ENCODE results near the gene LHX4. TPM values are rescaled to one million over a fixed set of nuclear protein-coding genes. Genes with fewer than 3 reads are reported as not detected.
"Not testable (repeated sequence)": the region's sequence is repeated elsewhere in the genome, so short reads cannot be mapped to it uniquely, and the experiment has no call there.

Gene LHX4
- total RNA-seq, 1 donor from 2014 or later = under 0.01 TPM

DNA sequence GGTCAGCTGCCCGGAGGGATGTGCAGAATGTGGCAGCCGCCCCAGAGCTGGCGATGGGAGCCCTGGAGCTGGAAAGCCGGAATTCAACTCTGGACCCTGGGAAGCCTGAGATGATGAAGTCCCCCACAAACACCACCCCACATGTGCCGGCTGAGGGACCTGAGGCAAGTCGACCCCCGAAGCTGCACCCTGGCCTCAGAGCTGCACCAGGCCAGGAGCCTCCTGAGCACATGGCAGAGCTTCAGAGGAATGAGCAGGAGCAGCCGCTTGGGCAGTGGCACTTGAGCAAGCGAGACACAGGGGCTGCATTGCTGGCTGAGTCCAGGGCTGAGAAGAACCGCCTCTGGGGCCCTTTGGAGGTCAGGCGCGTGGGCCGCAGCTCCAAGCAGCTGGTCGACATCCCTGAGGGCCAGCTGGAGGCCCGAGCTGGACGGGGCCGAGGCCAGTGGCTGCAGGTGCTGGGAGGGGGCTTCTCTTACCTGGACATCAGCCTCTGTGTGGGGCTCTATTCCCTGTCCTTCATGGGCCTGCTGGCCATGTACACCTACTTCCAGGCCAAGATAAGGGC lies 33.5 kb upstream of the LHX4 start:
- no peak for DNase-seq (ENCODE audit: low read depth, low spot score)

DNA sequence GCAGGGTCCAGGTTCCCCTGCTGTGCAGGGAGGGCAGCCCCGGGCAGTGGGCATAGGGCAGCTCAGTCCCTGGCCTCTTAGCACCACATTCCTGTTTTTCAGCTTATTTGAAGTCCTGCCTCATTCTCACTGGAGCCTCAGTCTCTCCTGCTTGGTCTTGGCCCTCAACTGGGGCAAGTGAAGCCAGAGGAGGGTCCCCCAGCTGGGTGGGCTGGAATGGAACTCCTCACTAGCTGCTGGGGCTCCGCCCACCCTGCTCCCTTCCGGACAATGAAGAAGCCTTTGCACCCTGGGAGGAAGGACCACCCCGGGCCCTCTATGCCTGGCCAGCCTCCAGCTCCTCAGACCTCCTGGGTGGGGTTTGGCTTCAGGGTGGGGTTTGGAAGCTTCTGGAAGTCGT lies 32.8 kb upstream of the LHX4 start:
- DNase-seq (ENCODE audit: low read depth, low spot score) = no peak

DNA sequence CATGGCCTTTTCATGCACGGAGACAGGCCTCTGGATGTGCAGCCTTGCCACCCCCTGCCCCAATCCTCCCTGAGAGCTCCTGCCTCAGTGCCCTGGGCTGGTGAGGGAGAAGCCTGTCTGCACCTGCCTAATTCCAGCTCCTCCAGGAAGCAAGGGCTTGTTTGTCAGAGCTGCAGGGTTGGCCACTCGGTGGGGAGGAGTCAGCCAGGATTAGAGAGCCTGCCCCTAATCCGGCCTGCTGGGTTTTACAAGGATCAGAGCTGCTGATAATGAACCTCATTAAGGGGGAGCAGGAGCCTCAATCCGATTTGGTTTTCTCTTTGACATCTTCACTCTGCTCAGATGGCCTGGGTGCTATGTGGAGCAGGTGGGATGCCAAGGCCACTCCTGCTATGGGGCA lies 31.9 kb upstream of the LHX4 start:
- no peak for DNase-seq (ENCODE audit: low read depth, low spot score)

DNA sequence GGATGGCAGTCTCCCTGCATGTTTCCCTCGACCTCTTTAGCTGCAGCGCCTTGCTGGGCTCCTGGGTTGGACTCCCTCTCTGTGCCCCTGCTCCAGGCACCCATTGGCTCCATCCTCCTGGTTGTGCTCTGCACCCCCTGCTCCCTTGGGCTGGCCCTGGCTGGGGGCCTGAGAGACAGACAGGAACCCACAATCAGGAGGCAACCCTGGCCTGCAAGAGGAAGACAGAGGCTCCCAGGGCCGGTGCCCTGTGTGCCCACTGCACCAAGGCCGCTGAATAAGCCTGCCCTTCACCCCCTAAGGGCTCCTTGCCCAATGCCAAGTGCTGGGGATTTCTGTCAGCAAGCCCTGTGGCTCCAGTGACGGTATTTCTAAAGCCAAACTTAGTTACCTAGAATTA lies 31.5 kb upstream of the LHX4 start:
- DNase-seq (ENCODE audit: low read depth, low spot score) = no peak

DNA sequence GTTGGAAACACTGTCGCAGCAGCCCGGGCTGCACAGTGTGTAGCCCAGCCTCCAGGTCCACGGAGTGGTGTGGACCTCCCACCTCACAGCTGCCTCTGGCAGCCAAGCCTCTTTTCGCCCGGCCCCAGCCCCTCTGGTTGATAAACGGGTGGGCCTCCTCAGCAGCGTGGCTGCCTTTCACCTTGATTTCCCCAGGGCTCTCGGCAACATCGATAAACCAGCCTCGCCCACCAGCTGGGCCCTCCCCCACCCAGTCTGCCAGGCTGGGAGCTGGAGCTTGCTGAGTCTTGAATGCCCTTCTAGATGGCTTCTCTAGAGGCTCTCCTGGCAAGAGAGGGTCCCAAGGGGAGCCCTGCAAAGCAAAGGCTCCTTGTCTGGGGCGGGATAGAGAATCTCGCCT lies 31.0 kb upstream of the LHX4 start:
- DNase-seq (ENCODE audit: low read depth, low spot score) = no peak

DNA sequence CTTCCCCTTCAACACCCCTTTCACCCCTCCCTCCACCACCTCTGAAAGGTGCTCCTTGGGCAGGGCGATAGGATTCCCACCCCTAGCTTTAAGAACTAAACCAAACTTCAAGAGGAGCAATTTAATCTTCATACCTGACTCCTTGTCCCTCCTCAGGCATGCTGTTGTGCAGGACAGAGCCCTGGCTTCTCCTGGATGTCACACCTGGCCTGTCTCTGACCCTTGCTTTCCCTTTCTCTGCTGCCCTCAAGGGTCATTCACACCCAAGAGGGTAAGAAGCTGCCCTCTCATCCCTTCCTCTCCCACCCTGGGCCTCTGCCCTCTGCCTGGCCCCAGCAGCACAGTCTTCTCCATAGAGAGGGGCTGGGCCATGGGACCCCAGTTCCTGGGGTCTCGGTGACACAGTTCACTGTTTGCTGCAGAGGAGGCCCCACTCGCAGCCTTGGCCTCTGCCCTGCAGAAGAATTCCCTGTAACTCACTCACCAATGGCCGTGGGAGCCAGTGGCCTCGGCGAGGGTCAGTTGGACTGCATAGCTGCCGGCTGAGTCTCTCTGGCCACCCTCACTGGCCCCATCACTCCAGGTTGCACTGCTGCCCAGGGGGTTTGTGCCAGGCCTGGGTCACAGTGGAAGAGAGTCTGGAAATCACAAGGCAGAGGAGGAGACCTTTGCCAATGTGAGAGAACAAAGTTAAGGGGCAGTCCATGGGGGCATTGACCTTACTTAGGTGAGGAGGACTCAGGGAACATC lies 28.4 kb upstream of the LHX4 start:
- DNase-seq (ENCODE audit: low read depth, low spot score) = no peak

DNA sequence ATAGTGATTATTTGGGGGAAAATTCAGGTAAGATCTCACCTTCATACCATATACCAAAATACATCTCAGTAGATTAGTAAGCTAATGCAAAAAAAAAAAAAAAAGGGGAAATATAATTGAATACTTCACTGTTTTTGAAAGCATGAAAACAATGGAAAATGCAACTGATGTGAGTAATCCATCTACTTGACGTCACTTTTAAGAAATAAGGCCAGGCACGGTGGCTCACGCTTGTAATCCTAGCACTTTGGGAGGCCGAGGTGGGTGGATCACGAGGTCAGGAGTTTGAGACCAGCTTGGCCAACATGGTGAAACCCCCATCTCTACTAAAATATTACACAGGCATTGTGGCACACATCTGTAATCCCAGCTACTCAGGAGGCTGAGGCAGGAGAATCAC lies 27.5 kb upstream of the LHX4 start:
- not testable (repeated sequence) for DNase-seq (ENCODE audit: low read depth, low spot score)

DNA sequence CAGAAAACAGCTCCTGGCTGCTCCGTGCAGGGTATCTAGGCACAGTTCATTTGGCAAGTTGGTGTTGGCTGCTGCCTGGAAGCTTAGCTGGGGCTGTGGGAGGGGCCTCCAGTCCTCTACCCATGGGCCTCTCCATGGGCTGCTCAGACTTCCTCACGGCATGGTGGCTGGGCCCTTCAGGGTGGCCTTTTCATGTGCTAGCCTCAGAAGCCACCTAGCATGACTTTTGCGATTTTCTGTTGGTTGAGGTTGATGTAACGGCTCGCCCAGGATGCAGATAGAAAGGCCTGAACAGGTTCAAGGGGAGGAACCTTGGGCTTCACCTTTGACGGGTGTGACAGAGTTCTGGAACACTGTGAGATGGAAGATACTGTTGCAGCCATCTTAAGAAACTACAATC lies 25.8 kb upstream of the LHX4 start:
- no peak for DNase-seq (ENCODE audit: low read depth, low spot score)

DNA sequence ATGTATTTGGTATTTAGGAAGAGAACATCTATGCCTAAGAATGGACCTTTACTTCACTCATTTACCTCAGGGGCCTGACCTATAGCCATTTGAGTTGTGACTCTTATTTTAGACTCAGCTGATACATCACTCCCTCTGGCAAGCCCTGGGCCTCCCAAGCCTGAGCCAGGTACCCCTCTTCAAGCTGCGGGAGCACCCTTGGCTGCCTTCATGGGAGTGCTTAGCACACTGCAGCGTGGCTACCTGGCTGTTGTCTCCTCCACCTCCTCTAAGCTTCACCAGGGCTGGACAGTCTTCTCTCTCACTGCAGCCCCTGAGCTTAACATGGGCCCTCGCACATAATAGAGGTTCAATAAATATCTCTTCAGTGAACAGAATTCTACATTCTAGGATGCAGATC lies 23.5 kb upstream of the LHX4 start:
- DNase-seq (ENCODE audit: low read depth, low spot score) = no peak

DNA sequence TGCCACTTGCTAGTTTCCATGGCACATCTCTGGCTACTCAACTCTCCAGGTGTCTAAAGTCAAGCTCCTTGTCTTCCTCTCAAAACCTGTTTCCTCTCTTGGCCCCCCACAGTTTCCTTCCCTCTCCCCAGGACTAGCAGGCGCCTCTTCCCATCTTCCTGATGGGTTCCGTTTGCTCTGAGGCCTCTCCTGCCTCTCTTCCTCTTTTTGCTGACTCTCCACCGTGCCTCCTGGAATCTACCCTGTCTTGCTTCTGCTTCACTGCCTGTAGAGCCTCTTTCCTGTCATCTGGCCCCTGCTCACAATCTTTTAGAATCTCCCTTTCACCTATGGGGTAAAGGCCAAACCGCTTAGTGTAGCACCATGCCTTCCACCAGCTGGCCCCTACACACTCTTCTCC lies 21.8 kb upstream of the LHX4 start:
- DNase-seq (ENCODE audit: low read depth, low spot score) = no peak

DNA sequence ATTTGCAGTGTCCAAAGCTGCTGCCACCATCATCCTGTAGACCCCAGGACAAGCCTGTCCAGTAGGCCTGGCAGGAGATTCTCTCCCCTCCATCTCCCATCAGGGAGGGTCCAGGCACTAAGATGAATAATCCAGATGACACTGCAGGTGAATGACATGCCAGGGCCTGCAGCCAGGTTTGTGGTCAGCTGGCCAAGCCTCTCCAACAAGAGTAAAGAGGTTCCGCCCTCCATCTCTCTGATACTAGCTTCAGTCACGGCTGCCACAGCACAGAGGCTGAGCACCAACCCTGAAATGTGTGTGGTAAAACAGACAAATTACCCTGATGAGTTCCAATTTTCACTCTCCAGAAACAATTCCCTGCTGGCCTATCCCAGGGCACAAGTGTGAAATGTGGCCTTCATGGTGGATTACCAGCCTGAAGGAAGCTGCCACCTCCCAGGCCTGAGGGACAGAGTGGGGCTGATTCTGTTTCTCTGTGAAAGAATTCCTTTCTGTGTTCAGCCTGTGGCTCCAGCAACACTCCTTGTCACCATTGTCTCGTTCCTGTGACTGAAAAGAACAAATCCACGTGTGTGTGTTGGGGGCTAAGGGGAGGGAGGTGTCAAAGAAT lies 19.9 kb upstream of the LHX4 start:
- no peak for DNase-seq (ENCODE audit: low read depth, low spot score)

DNA sequence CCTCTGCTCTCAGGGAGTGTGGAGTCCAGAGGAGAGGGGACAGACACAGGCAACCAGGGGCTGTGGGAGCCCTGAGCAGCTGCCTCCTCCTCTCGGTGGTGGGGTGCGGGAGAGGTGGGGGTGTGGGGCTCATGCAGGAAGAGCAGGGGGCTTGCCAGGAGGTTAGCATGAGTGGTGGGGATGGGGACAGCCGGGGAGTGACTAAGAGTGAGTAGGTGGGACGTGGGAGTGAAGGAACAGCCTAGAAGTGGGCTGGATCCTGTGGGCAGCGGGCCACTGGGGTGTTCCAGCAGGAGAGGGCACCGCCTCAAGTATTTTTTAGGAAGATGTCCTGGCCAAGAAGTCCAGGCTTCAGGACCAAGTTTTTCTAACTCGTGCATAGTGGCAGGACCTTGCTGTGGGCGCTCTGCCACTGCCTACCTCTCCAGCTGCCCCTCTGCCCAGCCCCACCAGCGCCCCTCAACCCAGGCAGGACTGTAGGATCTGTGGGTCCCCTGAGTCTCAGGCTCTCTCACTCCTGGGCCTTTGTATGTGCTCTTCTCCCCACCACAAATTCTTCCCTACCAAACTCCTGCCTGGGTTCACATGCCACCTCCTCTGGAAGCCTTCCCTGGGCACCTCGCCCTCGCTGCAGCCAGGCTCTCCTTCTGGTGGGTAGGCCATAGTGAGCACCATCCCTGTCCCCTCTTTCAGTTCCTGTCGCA lies 18.8 kb upstream of the LHX4 start:
- no peak for DNase-seq (ENCODE audit: low read depth, low spot score)

DNA sequence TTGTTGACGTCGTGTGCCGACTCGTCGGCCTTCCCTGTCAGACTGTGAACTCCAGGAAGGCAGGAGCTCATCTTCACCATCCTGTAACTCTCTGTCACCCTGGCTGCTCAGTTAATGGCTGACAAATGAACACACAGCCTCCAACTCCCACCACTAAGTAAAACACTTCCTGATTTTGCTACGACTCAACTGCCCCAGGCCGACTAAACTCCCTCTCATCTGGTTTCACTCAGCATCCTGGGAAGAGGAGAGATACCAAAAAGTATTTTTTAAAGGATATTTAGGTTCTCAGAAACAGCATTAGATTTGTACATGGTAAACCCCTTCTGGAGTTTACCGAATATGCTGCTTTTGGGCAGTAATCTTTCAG lies 18.2 kb upstream of the LHX4 start:
- DNase-seq (ENCODE audit: low read depth, low spot score) = no peak

DNA sequence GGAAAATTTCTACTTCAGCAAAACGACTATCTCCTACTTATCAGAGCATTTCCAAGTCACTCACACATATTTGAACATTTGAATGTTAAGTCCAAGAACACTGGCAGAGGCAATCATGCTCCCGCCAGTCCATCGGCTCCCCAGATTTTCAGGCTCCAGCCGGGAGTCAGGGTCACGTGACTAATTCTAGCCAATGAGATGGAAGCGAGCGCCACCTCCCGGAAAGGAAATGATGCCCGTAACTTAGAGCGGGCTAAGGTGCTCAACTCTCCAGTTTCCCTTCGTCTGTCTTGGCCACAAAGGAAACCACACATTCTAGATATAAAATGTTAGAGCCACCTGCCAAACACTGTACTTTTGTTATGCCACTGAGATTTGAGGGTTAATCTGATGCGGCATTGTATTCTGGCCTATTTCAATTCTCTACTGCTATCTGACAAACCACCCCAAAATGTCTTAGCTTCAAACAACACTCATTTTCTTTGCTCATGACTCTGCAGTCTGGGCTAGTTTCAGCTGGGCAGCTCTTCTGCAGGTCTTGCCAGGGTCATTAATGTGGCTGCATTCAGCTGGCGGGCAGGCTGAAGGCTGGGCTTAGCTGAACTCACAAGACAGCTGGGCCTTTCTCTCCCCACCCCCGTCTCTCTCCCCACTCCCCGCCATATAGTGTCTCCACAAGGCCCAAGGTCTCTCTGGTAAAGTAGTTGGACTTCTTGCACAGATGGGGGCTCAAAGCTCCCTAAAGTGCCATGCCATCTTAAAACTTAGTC lies 16.5 kb upstream of the LHX4 start:
- no peak for DNase-seq (ENCODE audit: low read depth, low spot score)

DNA sequence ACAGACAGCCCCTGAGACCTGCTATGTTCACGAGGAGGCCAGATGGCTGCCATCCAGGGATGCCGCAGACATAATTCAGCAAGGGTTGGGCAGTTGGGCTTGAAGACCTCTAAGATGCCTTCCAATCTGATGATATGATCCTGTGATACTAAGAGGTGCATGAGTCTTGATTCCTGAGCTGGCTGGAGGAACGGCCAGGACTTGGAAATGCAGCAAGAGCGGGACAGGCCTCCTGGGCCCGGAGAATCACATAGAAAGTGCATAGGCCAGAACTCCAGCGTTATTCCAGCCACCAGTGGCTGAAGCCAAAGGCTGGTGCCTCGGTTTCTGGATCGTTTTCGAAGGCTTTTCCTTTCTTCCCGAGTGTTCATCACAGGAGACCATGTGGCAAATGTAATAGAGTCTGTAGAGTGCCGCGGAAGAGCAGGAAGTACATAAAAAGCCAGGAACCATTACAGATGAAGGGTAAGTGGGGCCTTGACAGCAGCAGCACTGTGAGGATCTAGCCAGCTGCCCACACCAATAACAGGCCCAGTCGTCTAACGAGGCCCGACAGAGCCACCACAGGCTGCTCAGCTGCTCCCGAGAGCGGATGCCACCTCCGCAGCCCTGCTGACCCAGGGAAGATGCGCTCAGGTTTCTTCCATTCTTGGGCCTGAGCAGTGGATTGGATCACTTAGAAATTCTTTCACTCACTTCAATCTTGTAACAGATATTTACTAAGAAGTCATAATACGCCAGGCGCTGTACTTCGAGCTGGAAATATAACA lies 14.0 kb upstream of the LHX4 start:
- no peak for DNase-seq (ENCODE audit: low read depth, low spot score)

DNA sequence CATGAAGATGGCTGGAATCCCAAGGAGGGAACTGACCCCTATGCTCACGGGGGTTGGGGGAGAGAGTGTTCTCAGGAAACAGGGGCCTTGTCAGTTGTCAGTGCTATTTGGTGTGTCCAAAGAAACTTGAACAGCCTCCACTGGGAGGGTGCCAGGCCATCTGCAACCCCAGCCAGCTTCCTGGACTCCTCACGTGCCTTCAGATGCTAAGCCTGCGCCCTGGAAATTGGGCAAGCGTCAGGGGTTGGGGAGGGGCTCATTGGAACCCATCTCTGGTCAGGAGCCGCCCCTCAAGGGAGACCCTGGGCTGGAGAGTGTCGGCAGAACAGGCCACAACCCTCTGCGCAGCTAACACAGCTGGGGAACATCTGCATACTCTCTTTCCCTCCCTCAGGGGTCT lies 13.1 kb upstream of the LHX4 start:
- DNase-seq (ENCODE audit: low read depth, low spot score) = no peak

DNA sequence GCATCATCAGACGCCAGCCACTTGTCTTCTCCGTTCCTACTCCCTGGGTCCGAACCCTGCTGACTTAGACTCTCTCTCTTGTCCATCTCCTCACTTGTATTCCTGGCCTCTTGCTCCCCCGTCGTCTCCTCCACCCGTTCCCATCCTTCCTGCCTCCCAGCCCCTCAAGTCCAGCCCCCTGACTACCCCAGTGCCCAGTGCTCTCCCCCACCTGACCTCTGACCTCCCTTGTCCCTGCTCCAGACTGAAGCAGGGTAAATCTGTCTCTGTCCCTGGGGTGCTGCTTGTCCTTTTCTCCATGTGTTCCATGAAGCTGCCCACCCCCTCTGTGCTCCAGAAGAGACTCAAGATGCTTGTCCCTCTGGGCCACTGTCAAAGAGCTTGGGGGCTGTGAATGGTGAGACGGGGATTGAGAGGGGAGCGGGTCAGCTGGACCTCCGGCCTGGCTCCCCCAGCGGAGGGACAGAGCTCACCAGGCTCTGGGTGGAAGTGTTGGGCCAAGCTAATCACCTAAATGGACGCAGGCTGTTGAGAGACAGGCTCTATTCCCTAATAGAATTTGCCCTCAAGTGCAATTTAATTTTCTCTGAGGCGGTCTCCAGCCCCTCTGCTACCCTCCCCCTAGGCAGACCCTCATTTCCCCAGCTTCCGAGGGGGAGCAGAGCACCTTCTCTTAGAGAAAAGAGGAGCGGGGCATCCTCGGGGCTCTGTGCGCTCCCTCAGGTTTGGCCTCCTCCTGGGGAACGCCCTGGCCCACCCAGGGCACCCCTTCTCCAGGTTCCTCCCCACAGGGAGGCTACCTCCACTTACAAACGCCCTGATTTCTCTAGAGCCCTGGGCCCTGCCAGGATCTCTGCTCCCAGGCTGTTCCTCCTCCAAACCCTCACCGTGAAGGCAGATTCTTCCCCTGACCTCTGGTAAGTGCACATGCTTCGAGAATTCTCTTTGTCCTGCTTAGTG lies 11.0 kb upstream of the LHX4 start:
- no peak for DNase-seq (ENCODE audit: low read depth, low spot score)

DNA sequence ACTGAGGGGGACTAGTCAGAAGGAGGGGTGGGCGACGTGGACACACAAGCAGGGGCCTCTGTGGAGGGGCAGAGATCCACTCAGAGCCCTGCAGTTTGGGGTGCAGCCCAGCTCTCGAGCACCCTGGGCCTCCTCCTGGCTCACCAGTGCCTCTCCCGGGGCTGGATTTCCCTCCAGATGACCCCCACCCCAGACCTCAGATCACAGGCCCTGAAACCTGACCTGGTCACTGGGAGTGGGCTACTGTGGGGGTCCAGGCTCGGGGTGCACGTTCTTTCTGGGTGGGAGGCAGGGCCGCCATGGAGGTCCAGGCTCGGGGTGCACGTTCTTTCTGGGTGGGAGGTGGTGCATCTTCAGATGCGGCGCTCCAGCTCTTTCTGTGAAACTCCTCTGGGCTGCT lies 10.3 kb upstream of the LHX4 start:
- DNase-seq (ENCODE audit: low read depth, low spot score) = no peak

DNA sequence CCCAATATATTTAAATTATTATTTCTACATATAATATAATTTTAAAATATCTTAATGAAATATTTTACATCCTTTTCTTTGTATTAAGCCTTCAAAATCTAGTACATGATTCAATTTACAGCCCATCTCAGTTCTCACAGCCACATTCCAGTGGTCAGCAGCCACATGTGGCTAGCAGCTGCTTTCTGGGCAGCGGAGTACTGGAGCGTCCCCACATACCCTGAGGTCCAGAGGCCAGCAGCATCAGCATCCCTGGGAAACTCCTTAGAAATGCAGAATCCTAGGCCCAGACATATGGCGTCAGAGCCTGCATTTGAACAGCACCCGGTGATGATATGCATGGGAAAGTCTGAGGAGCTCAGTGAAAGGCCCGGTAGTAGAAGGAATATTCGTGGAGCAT lies 8.6 kb upstream of the LHX4 start:
- no peak for DNase-seq (ENCODE audit: low read depth, low spot score)

DNA sequence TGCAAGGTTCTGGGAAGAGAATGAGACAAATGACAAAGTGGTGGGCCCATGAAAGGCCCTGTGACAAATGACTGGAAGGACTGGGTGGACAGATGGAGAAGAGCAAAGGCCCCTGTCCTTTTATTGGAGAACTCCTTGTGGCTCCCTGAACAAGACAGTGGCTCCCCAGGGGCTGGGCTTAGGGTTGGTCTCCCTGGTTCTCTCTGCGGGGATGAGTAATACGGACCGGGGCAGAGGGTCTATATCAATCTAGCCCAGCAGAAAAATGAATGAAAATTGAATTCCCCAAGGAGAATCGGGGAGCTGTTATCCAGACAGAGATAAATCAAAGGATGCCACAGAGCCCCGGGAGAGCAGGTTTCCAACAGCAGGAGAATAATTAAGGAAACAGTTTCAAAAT lies 5.2 kb upstream of the LHX4 start:
- no peak for DNase-seq (ENCODE audit: low read depth, low spot score)
